ENCODE measurements around the gene KCTD14.

Gene KCTD14

DNA sequence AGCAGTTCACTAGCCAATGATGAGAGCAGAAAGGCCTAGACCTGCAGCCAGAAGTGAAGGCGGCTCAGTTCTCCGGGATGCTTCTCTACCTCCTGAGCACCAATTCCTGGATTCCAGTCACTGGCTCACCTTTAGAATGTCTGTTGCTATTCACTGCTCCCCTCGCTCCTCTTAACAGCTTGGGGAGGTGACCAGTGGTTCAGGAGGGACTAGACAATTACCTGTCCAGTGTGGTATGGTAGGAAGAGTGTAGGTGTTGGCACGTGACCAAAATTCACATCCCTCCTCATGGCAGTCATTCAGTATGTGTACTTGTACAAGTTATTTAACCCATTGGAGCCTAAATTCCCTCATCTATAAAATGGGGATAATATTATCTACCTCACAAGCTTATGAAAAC lies 44.6 kb upstream of the KCTD14 start:
- CTCF ChIA-PET: interaction anchor here (0.9 to 1.2 kb wide), 2 partner anchors 10 to 22 kb away, joined by 3 to 4 read pairs; no protein-coding TSS in a partner anchor

DNA sequence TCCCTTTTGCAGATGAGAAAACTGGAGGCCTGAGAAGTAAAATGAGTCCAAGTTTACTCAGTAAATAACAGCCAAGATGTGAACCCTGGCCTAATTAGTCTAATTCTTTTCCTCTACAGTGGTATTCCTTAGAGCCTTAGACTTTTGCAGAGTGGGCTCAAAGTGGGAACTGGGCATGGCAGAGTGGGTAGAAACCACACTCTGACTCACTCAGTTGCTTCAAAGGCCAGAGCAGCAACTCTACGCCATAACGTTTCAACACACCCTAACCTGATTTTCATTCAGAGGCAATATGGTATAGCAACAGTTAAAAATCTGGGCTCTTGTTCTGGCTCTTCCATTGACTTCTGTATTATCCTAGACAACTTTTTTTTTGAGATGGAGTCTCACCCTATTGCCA lies 43.4 kb upstream of the KCTD14 start:
- no peak for DNase-seq (ENCODE audit: low read depth, low spot score)
- CTCF ChIA-PET: interaction anchor here (0.8 to 1.6 kb wide), 2 partner anchors 10 to 20 kb away, joined by 4 to 8 read pairs; no protein-coding TSS in a partner anchor
- POLR2A ChIA-PET: no interaction called here
- no peak overlapping the region for H3K4me3 ChIP-seq (ENCODE audit: low read depth, low read length)
- TF ChIP-seq, protein P1, sequence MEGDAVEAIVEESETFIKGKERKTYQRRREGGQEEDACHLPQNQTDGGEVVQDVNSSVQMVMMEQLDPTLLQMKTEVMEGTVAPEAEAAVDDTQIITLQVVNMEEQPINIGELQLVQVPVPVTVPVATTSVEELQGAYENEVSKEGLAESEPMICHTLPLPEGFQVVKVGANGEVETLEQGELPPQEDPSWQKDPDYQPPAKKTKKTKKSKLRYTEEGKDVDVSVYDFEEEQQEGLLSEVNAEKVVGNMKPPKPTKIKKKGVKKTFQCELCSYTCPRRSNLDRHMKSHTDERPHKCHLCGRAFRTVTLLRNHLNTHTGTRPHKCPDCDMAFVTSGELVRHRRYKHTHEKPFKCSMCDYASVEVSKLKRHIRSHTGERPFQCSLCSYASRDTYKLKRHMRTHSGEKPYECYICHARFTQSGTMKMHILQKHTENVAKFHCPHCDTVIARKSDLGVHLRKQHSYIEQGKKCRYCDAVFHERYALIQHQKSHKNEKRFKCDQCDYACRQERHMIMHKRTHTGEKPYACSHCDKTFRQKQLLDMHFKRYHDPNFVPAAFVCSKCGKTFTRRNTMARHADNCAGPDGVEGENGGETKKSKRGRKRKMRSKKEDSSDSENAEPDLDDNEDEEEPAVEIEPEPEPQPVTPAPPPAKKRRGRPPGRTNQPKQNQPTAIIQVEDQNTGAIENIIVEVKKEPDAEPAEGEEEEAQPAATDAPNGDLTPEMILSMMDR (IDR thresholded peaks at IDR 0.05; ENCODE audit: insufficient read depth, low read length, missing control alignments): no peak

More for the DNA sequence above, 44.6 kb upstream of the KCTD14 start:
- DNase-seq (ENCODE audit: low read depth, low spot score): no peak
- H3K4me3 ChIP-seq (ENCODE audit: low read depth, low read length): no peak overlapping the region
- POLR2A ChIA-PET: no interaction called here
- TF ChIP-seq, protein P1 (IDR thresholded peaks at IDR 0.05; ENCODE audit: insufficient read depth, low read length, missing control alignments): no peak

DNA sequence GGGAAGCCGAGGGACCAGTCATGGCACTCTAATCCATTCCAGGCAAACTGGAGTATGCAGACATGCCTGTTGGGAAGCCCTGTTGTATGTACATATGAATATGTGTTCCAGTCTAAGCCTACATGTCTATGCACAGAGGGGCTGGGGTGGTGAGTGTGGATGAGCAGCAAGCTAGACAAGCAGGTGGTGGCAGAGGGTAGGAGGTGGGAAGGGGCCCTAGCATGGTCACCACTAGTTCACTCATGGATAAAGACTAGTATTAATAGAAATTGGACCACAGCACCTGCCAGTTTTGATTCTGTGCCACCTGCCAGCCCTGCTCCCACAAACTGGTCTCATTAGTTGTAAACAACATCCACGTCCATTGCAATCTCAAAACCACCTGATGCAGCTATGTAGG lies 42.1 kb upstream of the KCTD14 start:
- no peak overlapping the region for H3K4me3 ChIP-seq (ENCODE audit: low read depth, low read length)
- DNase-seq (ENCODE audit: low read depth, low spot score): no peak
- ChIA-PET POLR2A (no interaction called here), CTCF (interaction anchor here (1.6 kb wide), 1 partner anchor 19 kb away, joined by 8 read pairs; no protein-coding TSS in a partner anchor)
- TF ChIP-seq, protein P1 (IDR thresholded peaks at IDR 0.05; ENCODE audit: insufficient read depth, low read length, missing control alignments): no peak

DNA sequence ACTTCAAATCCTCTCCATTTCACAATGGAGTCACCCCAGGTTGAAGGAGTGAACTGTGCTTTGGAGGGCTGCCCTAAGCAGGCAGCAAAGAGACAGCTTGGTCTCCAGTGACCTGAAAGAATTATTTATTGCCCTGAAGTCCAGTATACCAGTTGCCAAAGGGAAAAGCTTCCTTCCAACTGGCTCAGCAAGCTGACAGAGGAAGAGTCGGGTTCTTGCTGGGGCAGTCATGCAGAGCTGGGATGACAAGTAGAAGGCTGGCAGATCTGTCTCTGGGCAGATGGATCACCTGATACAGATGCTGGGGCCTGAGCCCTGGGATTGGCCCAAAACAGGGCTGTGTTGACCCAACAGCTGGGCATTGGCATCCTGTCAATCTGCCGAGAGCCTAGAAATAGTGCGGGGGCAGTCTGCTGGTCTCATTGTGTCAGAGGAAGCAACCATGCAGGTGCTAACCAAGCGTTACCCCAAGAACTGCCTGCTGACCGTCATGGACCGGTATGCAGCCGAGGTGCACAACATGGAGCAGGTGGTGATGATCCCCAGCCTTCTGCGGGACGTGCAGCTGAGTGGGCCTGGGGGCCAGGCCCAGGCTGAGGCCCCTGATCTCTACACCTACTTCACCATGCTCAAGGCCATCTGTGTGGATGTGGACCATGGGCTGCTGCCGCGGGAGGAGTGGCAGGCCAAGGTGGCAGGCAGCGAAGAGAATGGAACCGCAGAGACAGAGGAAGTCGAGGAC lies 40.5 kb upstream of the KCTD14 start, which contains the start of gene THRSP:
Gene THRSP, plus strand, starts transcription at position 422 of the 742 bp plus-strand sequence. Its CDS starts 21 bp downstream, at position 443.
- no peak within 1 kb of the TSS for H3K4me3 ChIP-seq (ENCODE audit: low read depth, low read length)
- TF ChIP-seq, protein P1 (IDR thresholded peaks at IDR 0.05; ENCODE audit: insufficient read depth, low read length, missing control alignments): no peak
- DNase-seq (ENCODE audit: low read depth, low spot score): no peak
- POLR2A ChIA-PET: no interaction called here
- CTCF ChIA-PET: interaction anchor here (0.7 to 1.4 kb wide), 3 partner anchors 10 to 18 kb away, joined by 3 to 8 read pairs (median 3); no protein-coding TSS in a partner anchor

DNA sequence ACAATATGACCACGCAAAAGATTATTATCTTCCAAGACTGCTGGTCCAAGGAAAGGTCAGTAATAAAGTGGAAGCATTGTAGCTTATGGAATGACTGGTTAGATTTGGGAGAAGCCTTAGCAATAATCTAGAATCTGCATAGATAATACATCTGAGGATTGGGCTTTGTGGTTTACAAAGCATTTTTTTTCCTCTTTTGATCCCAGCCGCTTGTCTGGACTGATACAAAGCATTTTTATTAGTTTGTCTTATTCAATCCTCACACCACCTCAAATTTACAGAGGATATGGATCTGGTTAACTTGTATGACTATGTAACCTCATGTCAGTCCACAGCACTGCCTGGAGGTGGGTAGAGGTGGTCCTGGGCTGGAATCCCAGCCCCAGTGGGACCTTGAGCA lies 39.6 kb upstream of the KCTD14 start:
- H3K4me3 ChIP-seq (ENCODE audit: low read depth, low read length): no peak overlapping the region
- CTCF ChIA-PET: interaction anchor here (0.7 kb wide), 1 partner anchor 9 kb away, joined by 3 read pairs; no protein-coding TSS in a partner anchor
- no peak for DNase-seq (ENCODE audit: low read depth, low spot score)
- POLR2A ChIA-PET: no interaction called here
- TF ChIP-seq, protein P1 (IDR thresholded peaks at IDR 0.05; ENCODE audit: insufficient read depth, low read length, missing control alignments): no peak

DNA sequence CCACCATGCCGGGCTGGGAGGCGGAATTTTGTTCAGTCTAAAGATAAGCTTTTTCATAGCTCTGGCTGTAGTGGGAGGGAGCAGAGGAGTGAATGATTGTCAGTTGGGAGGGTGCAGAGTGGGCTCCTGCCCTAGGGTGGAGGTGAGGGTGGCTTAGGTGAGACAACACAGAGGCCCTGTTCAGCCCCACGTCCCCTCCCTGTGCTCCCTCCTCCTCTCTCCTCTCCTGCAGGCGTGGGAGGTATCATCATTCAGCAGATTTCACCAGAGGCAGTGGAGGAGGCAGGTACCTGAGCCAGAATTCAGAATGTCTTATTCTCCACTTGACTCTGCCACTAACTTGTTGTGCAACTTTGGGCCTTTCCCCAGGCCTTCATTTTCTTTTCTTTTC lies 38.8 kb upstream of the KCTD14 start:
- ChIA-PET CTCF (interaction anchor here (1.0 to 1.7 kb wide), 2 partner anchors 14 to 16 kb away, joined by 4 to 9 read pairs; no protein-coding TSS in a partner anchor), POLR2A (no interaction called here)
- no peak overlapping the region for H3K4me3 ChIP-seq (ENCODE audit: low read depth, low read length)
- TF ChIP-seq, protein P1 (IDR thresholded peaks at IDR 0.05; ENCODE audit: insufficient read depth, low read length, missing control alignments): no peak
- no peak for DNase-seq (ENCODE audit: low read depth, low spot score)

Measured in AG04449 (cell line).